ENCODE measurements around the gene PGM2L1.

Gene PGM2L1

DNA sequence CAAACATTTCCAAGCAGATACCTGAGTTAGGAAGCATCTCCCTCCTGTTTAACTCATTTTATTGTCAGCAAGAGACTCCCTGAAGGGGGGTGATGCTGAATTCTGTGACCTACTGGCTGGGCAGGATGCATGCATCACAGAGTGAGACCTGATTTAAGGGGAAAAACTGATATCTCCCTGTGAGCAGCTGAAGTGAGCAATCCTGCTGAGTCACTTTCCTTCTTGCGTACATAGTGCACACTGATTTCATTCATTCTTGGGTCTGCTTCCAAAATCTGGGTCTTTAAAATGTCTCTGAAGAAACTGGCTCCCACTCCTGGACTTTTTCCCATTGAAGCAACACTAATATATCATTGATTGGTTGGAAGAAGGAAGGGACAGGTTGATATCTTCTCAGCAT is 110.1 kb downstream of the PGM2L1 start:
- no peak for DNase-seq

DNA sequence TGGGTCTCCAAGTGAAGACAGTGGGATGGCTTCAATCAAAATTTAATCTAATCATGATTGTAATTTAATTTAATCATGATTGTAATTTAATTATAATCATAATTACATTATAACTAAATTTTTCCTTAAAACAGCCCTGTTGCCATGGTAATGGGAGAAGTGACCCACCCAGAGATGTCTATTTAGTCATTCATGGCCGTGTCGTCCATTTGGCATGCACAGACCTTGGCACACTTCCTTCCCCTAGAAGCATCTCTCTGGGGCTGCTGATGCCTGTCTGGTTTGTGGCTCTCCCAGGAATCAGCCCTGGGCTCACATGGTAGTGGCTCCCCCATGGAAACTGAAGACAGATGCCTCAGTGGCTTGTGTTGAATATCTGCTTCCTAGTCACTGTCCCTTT is 113.8 kb downstream of the PGM2L1 start:
- DNase-seq: no peak

DNA sequence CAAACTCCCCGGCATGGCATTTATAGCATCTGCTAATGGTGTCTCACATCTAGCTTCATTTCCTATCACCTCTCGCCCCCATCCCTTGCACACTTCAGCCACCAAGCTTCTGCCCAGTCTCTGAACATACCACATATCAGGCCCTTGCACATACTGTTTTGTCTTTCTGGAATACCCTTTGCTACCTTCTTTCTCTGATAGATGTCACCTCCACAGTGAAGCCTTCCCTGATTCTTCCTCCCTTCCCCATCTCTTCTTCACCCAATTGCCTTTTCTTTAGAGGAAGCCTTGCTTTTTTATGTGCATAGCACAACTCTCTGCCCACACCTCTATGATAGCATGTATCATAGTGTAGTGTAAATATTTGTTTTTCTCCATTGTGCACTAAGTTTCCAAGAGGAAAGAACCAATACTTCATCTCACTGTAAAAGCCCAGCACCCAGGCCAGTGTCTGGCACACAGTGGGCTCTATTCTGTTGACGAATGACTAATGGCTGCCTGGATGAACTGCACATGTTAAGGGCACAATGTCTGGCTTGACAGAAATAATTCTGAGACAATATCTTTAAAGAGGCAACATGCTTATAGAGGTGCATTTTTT is 114.6 kb downstream of the PGM2L1 start:
- DNase-seq: no peak

GRCh38 chr11:74282914-74283371 is 115.3 kb downstream of the PGM2L1 start:
- DNase-seq: no peak

DNA sequence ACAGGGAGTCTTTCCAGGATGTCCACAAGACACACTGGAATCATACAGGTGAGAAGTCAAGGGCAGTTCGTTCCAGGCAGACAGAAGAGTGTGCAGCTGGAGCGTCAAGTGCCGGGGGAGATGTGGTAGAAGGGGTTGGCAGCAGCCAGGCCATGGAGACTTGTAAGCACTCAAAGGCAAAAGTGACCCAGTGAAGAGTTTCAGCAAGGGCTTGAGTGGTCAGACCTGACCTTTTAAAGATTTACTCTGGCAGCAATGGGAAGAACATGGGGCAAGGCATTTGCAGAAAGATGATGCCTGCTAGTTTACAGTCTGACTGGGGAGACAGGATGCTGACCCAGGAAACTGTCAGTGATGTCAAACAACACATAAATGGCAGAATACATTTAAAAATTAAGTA is 115.8 kb downstream of the PGM2L1 start:
- DNase-seq: no peak

DNA sequence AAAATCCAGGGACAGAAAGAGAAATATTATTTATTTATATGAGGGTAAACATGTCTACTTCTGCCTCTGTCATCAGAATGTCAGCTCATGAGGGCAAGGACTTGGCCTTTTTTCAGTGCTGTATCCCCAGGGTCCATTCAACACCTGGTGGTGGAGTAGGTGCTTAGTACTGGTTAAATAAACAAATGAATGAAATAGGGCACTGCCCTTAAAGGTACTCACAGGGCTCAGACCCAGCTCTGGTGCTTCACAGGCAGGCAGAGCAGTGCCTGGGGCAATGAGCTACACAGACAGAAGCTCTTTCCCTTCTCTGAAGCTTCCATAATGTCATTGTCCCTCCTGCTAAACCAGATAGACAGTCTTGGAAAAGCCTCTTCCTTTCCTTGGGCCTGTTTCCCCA is 117.7 kb downstream of the PGM2L1 start:
- no peak for DNase-seq

All from activated CD4-positive, CD25-positive, alpha-beta regulatory T cell treated with anti-CD3 and anti-CD28 coated beads, Interleukin-2, amount 50 U/mL, for 72 hours (primary cell).